NAMALWA (cell line): ENCODE data around the gene GAS2L1.
"Not testable (repeated sequence)": the region's sequence is repeated elsewhere in the genome, so short reads cannot be mapped to it uniquely, and the experiment has no call there.

Source experiments
- DNase-seq: peaks from one replicate; pipeline ENCODE4 v3.0.0-alpha.2; 2015; ENCODE audit warnings: low spot score

GAS2L1 gene

DNA sequence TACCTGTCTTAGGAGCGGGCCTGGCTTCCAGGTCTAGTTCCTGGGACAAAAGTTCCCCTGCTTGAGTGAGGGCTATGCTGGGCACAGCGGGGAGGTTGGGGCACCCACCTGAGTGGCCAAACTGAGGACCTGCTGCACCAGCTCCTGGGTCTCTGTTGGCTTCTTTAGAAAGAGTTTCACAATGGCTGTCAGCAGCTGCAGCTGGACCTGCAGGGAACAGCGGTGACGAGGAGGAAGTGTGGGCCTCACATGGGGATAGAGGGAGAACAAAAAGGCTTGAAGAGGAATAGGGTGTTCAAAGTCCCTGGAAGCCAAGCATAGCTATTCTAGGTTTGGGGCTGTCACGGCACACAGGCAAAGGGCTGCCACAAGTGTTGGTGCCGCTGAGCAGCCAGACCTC, 35.7 kb downstream of the GAS2L1 start:
- no peak for DNase-seq

GRCh38 chr22:29342577-29343312, 36.3 kb downstream of the GAS2L1 start:
- DNase-seq = no peak

- DNase-seq = no peak
Measured at GRCh38 chr22:29343313-29343805, 36.9 kb downstream of the GAS2L1 start.

- DNase-seq = no peak
Measured at GRCh38 chr22:29344137-29344536, 37.7 kb downstream of the GAS2L1 start.

- DNase-seq = not testable (repeated sequence)
Measured at GRCh38 chr22:29344889-29345288, 38.4 kb downstream of the GAS2L1 start.

DNA sequence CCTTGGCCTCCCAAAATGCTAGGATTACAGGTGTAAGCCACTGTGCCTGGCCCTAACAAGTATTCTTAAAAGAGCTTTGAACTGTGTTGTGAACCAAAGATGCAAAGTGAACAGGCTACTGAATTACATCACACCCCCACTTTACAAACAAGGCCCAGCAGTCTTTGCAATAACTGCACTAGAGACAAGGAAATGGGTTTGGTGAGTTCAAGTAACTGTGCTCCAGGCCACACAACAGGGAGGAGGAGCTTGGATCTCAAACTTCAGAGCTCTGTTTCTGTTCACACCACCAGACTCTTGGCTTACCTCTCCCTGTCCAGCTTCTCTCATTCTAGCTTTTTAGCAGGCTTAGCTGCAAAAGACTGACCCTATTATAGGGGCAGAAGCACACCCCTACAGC, 39.5 kb downstream of the GAS2L1 start:
- no peak for DNase-seq

- no peak for DNase-seq
Measured at GRCh38 chr22:29346659-29347058, 40.2 kb downstream of the GAS2L1 start.

DNA sequence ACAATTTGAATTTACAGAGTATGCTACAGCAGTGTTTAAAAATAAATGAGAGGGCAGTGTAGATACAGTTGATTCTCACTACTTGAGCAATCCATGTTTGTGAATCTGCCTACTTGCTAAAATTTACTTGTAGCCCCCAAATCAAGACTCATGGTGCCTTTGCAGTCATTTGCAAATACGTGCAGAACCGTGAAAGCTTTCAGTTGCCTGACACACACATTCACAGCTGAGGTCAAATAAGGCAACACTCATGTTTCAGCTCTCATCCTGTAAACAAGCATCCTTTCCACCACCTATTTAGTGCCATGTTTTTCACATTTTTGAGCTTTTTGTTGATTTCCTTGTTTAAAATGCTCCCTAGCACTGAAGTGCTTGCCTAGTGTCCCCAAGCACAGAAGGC, 41.6 kb downstream of the GAS2L1 start:
- no peak for DNase-seq

DNA sequence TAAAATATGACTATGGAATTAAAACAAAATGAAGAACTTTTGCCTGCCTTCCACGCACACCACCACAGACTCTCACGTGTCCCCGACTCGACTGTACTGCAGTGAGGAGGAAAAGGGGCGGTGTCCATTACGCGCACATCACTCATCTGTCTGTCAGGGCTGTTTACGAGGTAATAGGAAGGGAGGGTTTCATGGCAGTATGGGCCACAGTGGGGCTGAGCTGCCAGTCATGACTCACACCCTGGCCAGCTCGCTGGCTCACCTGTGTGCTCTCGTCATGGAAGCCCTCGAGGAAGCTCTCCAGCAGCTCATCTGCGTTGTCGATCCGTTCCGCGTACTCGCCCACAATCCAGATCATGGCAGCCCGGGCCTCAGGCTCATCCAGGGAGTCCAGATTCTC, 42.5 kb downstream of the GAS2L1 start:
- DNase-seq = no peak

DNA sequence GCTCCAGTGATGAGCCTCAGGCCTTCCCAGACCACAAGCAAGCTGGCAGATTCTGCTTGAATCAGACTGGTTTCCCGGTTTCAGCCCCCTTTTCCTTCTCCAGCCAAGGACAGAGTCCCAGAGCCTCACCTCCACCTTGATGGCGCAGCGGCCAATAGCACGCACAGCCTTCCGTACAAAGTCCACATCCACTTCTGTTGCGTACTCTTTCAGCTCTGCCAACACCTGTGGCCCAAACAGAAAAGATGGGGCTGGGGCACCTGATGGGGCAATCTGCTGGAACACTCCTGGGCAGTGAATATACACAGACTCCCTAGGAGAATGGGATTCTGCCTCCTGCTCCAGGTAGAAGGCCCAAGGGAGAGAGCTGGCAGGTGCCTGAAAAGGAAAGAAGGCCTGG, 44.6 kb downstream of the GAS2L1 start:
- no peak for DNase-seq

- DNase-seq = no peak
Measured at GRCh38 chr22:29351891-29352290, 45.4 kb downstream of the GAS2L1 start.

GRCh38 chr22:29352778-29353177, 46.3 kb downstream of the GAS2L1 start:
- DNase-seq = no peak

- DNase-seq = no peak
Measured at GRCh38 chr22:29353286-29353685, 46.8 kb downstream of the GAS2L1 start.

GRCh38 chr22:29353860-29354259, 47.4 kb downstream of the GAS2L1 start:
- no peak for DNase-seq

GRCh38 chr22:29357193-29357890, 50.9 kb downstream of the GAS2L1 start:
- not testable (repeated sequence) for DNase-seq

DNA sequence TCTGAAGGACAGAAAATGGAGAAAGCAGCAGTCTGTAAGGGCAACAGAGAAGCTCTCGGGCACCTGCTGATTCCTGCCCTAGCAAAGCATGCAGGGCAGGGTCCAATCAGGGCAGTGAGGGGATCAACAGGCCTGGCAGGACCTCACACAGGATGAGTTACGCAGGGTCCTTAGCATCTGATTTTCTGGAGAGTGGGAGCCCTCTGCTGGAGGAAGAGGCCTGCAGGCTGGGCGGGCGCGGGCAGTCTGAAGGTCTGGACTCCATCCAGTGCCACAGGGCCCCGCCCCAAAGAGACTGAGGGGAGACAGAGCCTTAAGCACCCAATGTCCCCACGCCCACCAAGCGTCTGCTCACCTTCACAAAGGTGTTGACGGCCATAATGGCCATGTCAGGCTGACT, 53.0 kb downstream of the GAS2L1 start:
- DNase-seq = peak; percentile 22
